ENCODE measurements around the gene FLRT2.

The FLRT2 gene

GRCh38 chr14:85529803-85530574, at the start of gene FLRT2:
FLRT2 (plus strand) TSS chr14:85530144; CDS start chr14:85621515, 91,371 bp downstream.
- peak; percentile 22 for DNase-seq

GRCh38 chr14:85481471-85481870, 48.5 kb upstream of the FLRT2 start:
- DNase-seq = no peak

GRCh38 chr14:85482552-85482951, 47.4 kb upstream of the FLRT2 start:
- DNase-seq = no peak

- DNase-seq = no peak
Observed at GRCh38 chr14:85483037-85483436, 46.9 kb upstream of the FLRT2 start.

GRCh38 chr14:85483652-85484051, 46.3 kb upstream of the FLRT2 start:
- no peak for DNase-seq

- DNase-seq = no peak
Observed at GRCh38 chr14:85487215-85487614, 42.7 kb upstream of the FLRT2 start.

- no peak for DNase-seq
Observed at GRCh38 chr14:85501751-85502150, 28.2 kb upstream of the FLRT2 start.

- no peak for DNase-seq
Observed at GRCh38 chr14:85508863-85509262, 21.1 kb upstream of the FLRT2 start.

- no peak for DNase-seq
Observed at GRCh38 chr14:85512451-85512850, 17.5 kb upstream of the FLRT2 start.

- DNase-seq = no peak
Observed at GRCh38 chr14:85514487-85514886, 15.5 kb upstream of the FLRT2 start.

- no peak for DNase-seq
Observed at GRCh38 chr14:85516239-85517113, 13.5 kb upstream of the FLRT2 start.

GRCh38 chr14:85517114-85517688, 12.7 kb upstream of the FLRT2 start:
- DNase-seq = no peak

- DNase-seq = no peak
Observed at GRCh38 chr14:85519661-85520305, 10.2 kb upstream of the FLRT2 start.

- no peak for DNase-seq
Observed at GRCh38 chr14:85520581-85520980, 9.4 kb upstream of the FLRT2 start.

GRCh38 chr14:85523624-85524023, 6.3 kb upstream of the FLRT2 start:
- DNase-seq = no peak

GRCh38 chr14:85527006-85527405, 2.9 kb upstream of the FLRT2 start:
- DNase-seq = no peak

- DNase-seq = no peak
Observed at GRCh38 chr14:85527445-85528035, 2.4 kb upstream of the FLRT2 start.

- no peak for DNase-seq
Observed at GRCh38 chr14:85528080-85528896, 1.7 kb upstream of the FLRT2 start.

GRCh38 chr14:85528897-85529631, 880 bp upstream of the FLRT2 start:
- DNase-seq = no peak

- no peak for DNase-seq
Observed at GRCh38 chr14:85530626-85531025, 682 bp downstream of the FLRT2 start.

- DNase-seq = no peak
Observed at GRCh38 chr14:85531141-85531586, 1.2 kb downstream of the FLRT2 start.

All from hematopoietic multipotent progenitor cell treated with erythropoietin and hydrocortisone succinate and interleukin-3 and kit ligand, for 4 days (in vitro differentiated cells).